Caco-2 (cell line): ENCODE data around the gene PHF21B. TPM values are rescaled to one million over a fixed set of nuclear protein-coding genes. Genes with fewer than 3 reads are reported as not detected.
A peak's percentile ranks its signal among the peaks of the same experiment; 100 is the strongest.

Source experiments
- BruUV-seq: library from RNA; stranded (reverse); fragments of 400-500 nt; replicated peaks from 2 replicates; lab custom pipeline; 2021; lab: Mats Ljungman, UMichigan
- CTCF ChIA-PET: fragments of 300-600 bp; sonication (Branson Sonifier 250); formaldehyde crosslinking; loops from one replicate; lab custom pipeline; 2022; ENCODE audit warnings: antibody characterized with exemption; lab: Charles Lee
- POLR2A ChIA-PET: fragments of 300-600 bp; sonication (Branson Sonifier 250); formaldehyde crosslinking; loops from one replicate; lab custom pipeline; 2022; ENCODE audit warnings: antibody characterized with exemption; lab: Charles Lee
- DNase-seq, 2 experiments: peaks; one replicate each; pipeline versions ENCODE4 v3.0.0 to v3.0.0-alpha.2; 2020 to 2022
- H3K27me3 ChIP-seq: replicated peaks from 2 replicates; pipeline ENCODE4 v1.6.0; 2011; ENCODE audit warnings: low read length; ENCODE audit not compliant: control insufficient read depth, insufficient read depth
- H3K36me3 ChIP-seq: 2 replicates; pipeline ENCODE4 v1.5.1; 2011; ENCODE audit warnings: low read length; ENCODE audit not compliant: control insufficient read depth, insufficient read depth
- H3K4me1 ChIP-seq: fragments of 250-450 bp; sonication (Bioruptor Pico); 2 replicates; pipeline ENCODE4 v1.5.1; 2020; ENCODE audit warnings: mild to moderate bottlenecking
- H3K4me3 ChIP-seq: 2 replicates; pipeline ENCODE4 v1.5.1; 2011; ENCODE audit warnings: low read depth, mild to moderate bottlenecking, control low read depth, low read length
- H3K9me3 ChIP-seq: fragments of 250-450 bp; sonication (Bioruptor Pico); 2 replicates; pipeline ENCODE4 v1.5.1; 2020; ENCODE audit warnings: mild to moderate bottlenecking, moderate library complexity
- H3K27ac Mint-ChIP-seq: one replicate; pipeline ENCODE4 v1.8.0; 2022; ENCODE audit warnings: mixed read lengths; ENCODE audit not compliant: unreplicated experiment
- H3K27me3 Mint-ChIP-seq: one replicate; pipeline ENCODE4 v1.8.0; 2022; ENCODE audit warnings: mixed read lengths; ENCODE audit not compliant: insufficient read depth, unreplicated experiment
- H3K36me3 Mint-ChIP-seq: one replicate; pipeline ENCODE4 v1.8.0; 2022; ENCODE audit warnings: mild to moderate bottlenecking, mixed read lengths; ENCODE audit not compliant: insufficient read depth, unreplicated experiment
- H3K4me1 Mint-ChIP-seq: one replicate; pipeline ENCODE4 v1.8.0; 2022; ENCODE audit warnings: low read depth, mixed read lengths; ENCODE audit not compliant: unreplicated experiment
- H3K4me3 Mint-ChIP-seq: one replicate; pipeline ENCODE4 v1.8.0; 2022; ENCODE audit warnings: mild to moderate bottlenecking, moderate library complexity, mixed read lengths; ENCODE audit not compliant: unreplicated experiment
- H3K9me3 Mint-ChIP-seq: one replicate; pipeline ENCODE4 v1.8.0; 2022; ENCODE audit warnings: mixed read lengths; ENCODE audit not compliant: unreplicated experiment
- intact Hi-C: fragments of 100-400 bp; cut with micrococcal nuclease; formaldehyde crosslinking; loops from one replicate; pipeline ENCODE4 v1.10.0; 2022; ENCODE audit not compliant: unreplicated experiment
- total RNA-seq: library from RNA; stranded (reverse); gene quantifications from 2 replicates; pipeline ENCODE4 v1.2.3, GENCODE V29; 2022
- TF ChIP-seq, protein P1 (sequence below), 2 experiments: fragments of 200-600 bp in 1 of 2; IDR thresholded peaks; 1 replicate in 1 of 2; 2 replicates in 1 of 2; pipeline versions ENCODE4 v1.5.1 to v1.8.0; 2011 to 2022; ENCODE audit warnings: antibody characterized with exemption in 1 of 2, control low read depth in 1 of 2, inconsistent platforms in 1 of 2, low read depth in 1 of 2, low read length in 1 of 2, mild to moderate bottlenecking in 1 of 2, moderate library complexity in 1 of 2; ENCODE audit not compliant: insufficient read depth in 1 of 2, severe bottlenecking in 1 of 2, unreplicated experiment in 1 of 2

PHF21B gene
- total RNA-seq, 1 experiment from 2014 or later, result 0.98 TPM

DNA sequence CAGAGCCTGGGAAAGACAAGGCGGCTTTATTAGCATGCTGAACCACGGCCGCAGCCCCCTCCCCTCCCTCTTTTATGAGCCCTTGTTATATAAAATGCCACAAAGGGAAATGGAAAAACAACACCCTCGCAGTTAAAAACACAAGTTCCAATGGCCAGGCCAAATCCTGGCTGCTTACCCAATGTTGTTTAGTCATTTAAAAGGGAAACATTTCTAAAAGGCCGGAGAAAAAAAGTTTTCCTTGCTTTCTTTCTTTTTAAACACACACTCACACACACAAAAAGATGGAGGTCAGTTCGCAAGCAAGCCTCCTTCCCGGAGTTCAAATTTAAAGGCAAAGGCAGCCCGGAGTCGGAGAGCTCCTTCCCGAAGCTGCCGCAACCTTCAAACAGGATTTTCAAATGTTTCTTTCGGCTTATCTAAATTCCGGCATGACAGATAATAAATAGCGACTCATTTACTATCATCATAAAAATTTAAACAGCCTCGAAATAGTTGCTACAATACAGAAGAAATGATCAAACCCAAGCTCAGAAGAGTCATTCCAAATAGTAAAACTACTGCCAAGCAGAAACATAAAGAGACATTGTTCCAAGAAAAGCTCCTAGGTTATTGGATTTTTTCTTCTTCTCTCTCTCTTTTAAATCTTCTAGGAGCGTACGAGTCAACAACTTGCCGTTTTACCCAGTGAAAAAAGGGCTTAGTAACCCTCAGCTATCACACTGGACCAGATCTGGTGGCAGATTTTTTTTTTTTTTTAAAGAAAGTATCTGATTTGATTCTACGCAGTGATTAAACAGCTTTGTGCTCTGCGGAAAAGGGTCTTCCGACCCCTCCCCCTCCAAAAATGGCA, 3.5 kb downstream of the PHF21B start:
- Mint-ChIP-seq H3K4me3 (peak overlapping the region; percentile 45), H3K27ac (no peak overlapping the region), H3K4me1 (peaks cover 8% of the 10 kb centered on the region), H3K9me3 (no peaks in the 10 kb centered on the region), H3K36me3 (peaks cover 5% of the 10 kb centered on the region), H3K27me3 (peaks cover 53% of the 10 kb centered on the region)
- Histone ChIP-seq H3K36me3 (no peaks in the 10 kb centered on the region), H3K9me3 (no peaks in the 10 kb centered on the region; the same call in 1 of the 2 replicates), H3K27me3 (no peaks in the 10 kb centered on the region), H3K4me3 (peak overlapping the region; percentile 40), H3K4me1 (peaks cover 4% of the 10 kb centered on the region)
- POLR2A ChIA-PET, result interaction anchor here (0.7 kb wide), 1 partner anchor 37 kb away, joined by 3 read pairs; no protein-coding TSS in a partner anchor
- intact Hi-C loops, result no loop called here
- TF ChIP-seq, protein P1, sequence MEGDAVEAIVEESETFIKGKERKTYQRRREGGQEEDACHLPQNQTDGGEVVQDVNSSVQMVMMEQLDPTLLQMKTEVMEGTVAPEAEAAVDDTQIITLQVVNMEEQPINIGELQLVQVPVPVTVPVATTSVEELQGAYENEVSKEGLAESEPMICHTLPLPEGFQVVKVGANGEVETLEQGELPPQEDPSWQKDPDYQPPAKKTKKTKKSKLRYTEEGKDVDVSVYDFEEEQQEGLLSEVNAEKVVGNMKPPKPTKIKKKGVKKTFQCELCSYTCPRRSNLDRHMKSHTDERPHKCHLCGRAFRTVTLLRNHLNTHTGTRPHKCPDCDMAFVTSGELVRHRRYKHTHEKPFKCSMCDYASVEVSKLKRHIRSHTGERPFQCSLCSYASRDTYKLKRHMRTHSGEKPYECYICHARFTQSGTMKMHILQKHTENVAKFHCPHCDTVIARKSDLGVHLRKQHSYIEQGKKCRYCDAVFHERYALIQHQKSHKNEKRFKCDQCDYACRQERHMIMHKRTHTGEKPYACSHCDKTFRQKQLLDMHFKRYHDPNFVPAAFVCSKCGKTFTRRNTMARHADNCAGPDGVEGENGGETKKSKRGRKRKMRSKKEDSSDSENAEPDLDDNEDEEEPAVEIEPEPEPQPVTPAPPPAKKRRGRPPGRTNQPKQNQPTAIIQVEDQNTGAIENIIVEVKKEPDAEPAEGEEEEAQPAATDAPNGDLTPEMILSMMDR (IDR thresholded peaks at IDR 0.05; ENCODE audit: insufficient read depth in 1 of 2, low read depth in 1 of 2, low read length in 1 of 2, severe bottlenecking in 1 of 2, unreplicated experiment in 1 of 2), result no peak
- BruUV-seq, result no TSS peak
- CTCF ChIA-PET, result interaction anchor here (0.7 to 2.0 kb wide), 3 partner anchors 31 to 89 kb away, joined by 3 to 4 read pairs (median 4); no protein-coding TSS in a partner anchor
- no peak for DNase-seq

DNA sequence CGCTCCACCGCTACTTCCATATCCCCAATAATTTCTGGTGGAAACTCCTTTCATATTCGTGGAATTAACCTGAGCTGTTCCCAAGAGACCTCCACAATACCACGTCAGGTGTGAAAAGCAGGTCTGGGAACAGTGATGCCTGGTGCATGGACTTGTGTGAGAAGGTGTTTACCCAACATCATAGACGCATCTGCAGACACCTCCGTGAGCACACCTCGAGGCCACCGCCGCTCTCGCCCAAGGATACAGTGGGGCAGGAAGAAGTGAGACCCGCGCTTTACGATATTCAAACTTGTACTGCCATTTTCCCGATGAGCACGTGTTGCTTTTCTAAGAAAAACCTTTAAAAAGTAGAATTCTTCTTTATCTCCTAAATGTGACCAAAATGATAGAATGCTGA, 8.2 kb downstream of the PHF21B start:
- intact Hi-C loops, result no loop called here
- BruUV-seq, result no TSS peak
- Mint-ChIP-seq H3K27ac (no peak overlapping the region), H3K9me3 (no peaks in the 10 kb centered on the region), H3K27me3 (peaks cover 77% of the 10 kb centered on the region), H3K4me3 (no peak overlapping the region), H3K36me3 (no peaks in the 10 kb centered on the region), H3K4me1 (peaks cover 8% of the 10 kb centered on the region)
- CTCF ChIA-PET, result no interaction called here
- TF ChIP-seq, protein P1 (IDR thresholded peaks at IDR 0.05; ENCODE audit: insufficient read depth in 1 of 2, low read depth in 1 of 2, low read length in 1 of 2, severe bottlenecking in 1 of 2, unreplicated experiment in 1 of 2), result no peak
- POLR2A ChIA-PET, result no interaction called here
- Histone ChIP-seq H3K9me3 (no peaks in the 10 kb centered on the region; the same call in 1 of the 2 replicates), H3K27me3 (peaks cover 2% of the 10 kb centered on the region), H3K4me3 (no peak overlapping the region), H3K4me1 (no peaks in the 10 kb centered on the region), H3K36me3 (no peaks in the 10 kb centered on the region)
- no peak for DNase-seq

DNA sequence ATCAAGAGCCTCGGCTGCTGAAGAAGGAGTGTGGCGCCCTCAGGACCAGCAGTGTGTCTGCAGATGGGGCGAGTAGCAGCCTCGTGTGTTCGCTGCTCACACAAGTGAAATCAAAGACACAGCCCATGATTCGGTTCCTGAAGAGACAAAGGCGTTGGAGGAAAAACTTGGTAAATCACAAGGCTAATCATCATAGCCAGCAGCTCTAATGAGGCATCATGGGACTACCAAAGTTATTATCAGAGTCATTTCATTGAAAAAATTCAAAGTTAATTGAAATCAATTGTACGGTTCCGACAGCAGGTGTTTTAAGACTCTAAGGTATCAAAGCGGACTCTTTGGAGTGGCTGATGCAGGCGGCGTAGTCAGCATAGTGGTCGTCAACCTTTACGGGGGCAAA, 9.5 kb downstream of the PHF21B start:
- intact Hi-C loops, result no loop called here
- TF ChIP-seq, protein P1 (IDR thresholded peaks at IDR 0.05; ENCODE audit: insufficient read depth in 1 of 2, low read depth in 1 of 2, low read length in 1 of 2, severe bottlenecking in 1 of 2, unreplicated experiment in 1 of 2), result no peak
- H3K9me3 Mint-ChIP-seq, result no peaks in the 10 kb centered on the region
- Histone ChIP-seq H3K9me3 (no peaks in the 10 kb centered on the region; the same call in 1 of the 2 replicates), H3K36me3 (no peaks in the 10 kb centered on the region), H3K4me3 (no peak overlapping the region), H3K27me3 (peaks cover 2% of the 10 kb centered on the region), H3K4me1 (no peaks in the 10 kb centered on the region)
- DNase-seq, result no peak
- H3K36me3 Mint-ChIP-seq, result no peaks in the 10 kb centered on the region
- H3K4me3 Mint-ChIP-seq, result no peak overlapping the region
- H3K27ac Mint-ChIP-seq, result no peak overlapping the region
- peaks cover 70% of the 10 kb centered on the region for H3K27me3 Mint-ChIP-seq
- ChIA-PET CTCF (no interaction called here), POLR2A (no interaction called here)
- no TSS peak for BruUV-seq
- H3K4me1 Mint-ChIP-seq, result no peaks in the 10 kb centered on the region
